ENCODE measurements around the gene VEGFA.

- TF ChIP-seq EZH2 (IDR thresholded peaks at IDR 0.05; ENCODE audit: insufficient read depth, poor library complexity, severe bottlenecking) (no peak), EZH2phosphoT487 (IDR thresholded peaks at IDR 0.05; ENCODE audit: insufficient read depth, low read depth) (no peak)
These were observed 41.1 kb downstream of the VEGFA start for GRCh38 chr6:43810965-43811732.

Data from GM23248 (cell line).